Activated CD4-positive, alpha-beta T cell treated with anti-CD3 and anti-CD28 coated beads, Interleukin-10, Interleukin-2, amounts not matched to agents 100 ng/mL and 50 ng/mL, durations not matched to agents 16 hours and 8 hours (primary cell): ENCODE measurements around the gene TBCD.
"Not testable (repeated sequence)": the region's sequence is repeated elsewhere in the genome, so short reads cannot be mapped to it uniquely, and the experiment has no call there.

Experiments
- DNase-seq: peaks from one replicate; pipeline ENCODE4 v3.0.0-alpha.2; 2020

The TBCD gene

GRCh38 chr17:82942166-82943130, 190.6 kb downstream of the TBCD start:
- no peak for DNase-seq

- no peak for DNase-seq
Observed at GRCh38 chr17:82943339-82943738, 191.5 kb downstream of the TBCD start.

GRCh38 chr17:82943751-82944150, 191.9 kb downstream of the TBCD start:
- no peak for DNase-seq

- DNase-seq = no peak
Observed at GRCh38 chr17:82944990-82945389, 193.1 kb downstream of the TBCD start.

- no peak for DNase-seq
Observed at GRCh38 chr17:82946081-82946480, 194.2 kb downstream of the TBCD start.

- no peak for DNase-seq
Observed at GRCh38 chr17:82947051-82947991, 195.5 kb downstream of the TBCD start.

GRCh38 chr17:82948081-82948511, 196.2 kb downstream of the TBCD start:
- no peak for DNase-seq

GRCh38 chr17:82948957-82949356, 197.1 kb downstream of the TBCD start:
- DNase-seq = no peak

GRCh38 chr17:82949361-82949760, 197.5 kb downstream of the TBCD start:
- DNase-seq = no peak

GRCh38 chr17:82949984-82950383, 198.1 kb downstream of the TBCD start:
- DNase-seq = no peak

- DNase-seq = no peak
Observed at GRCh38 chr17:82950525-82951102, 198.7 kb downstream of the TBCD start.

GRCh38 chr17:82952019-82952418, 200.2 kb downstream of the TBCD start:
- DNase-seq = no peak

- not testable (repeated sequence) for DNase-seq
Observed at GRCh38 chr17:82955106-82955505, 203.2 kb downstream of the TBCD start.

- not testable (repeated sequence) for DNase-seq
Observed at GRCh38 chr17:82955627-82956026, 203.8 kb downstream of the TBCD start.

GRCh38 chr17:82956146-82956725, 204.4 kb downstream of the TBCD start:
- no peak for DNase-seq

- DNase-seq = no peak
Observed at GRCh38 chr17:82956726-82957468, 205.0 kb downstream of the TBCD start.

GRCh38 chr17:82957469-82957795, 205.6 kb downstream of the TBCD start:
- DNase-seq = no peak

GRCh38 chr17:82957961-82958561, 206.2 kb downstream of the TBCD start:
- no peak for DNase-seq

- no peak for DNase-seq
Observed at GRCh38 chr17:82959242-82959930, 207.5 kb downstream of the TBCD start.

GRCh38 chr17:82959990-82960418, 208.1 kb downstream of the TBCD start:
- no peak for DNase-seq
